Ramos (cell line): Measurements from ENCODE around the gene KAZALD1.

Source experiments
- in situ Hi-C: fragments of 300-500 bp; cut with MboI; formaldehyde crosslinking; loops from one replicate; pipeline ENCODE4 v1.14.3; 2022; ENCODE audit warnings: low sequenced_read_pairs; ENCODE audit not compliant: unreplicated experiment

The KAZALD1 gene

DNA sequence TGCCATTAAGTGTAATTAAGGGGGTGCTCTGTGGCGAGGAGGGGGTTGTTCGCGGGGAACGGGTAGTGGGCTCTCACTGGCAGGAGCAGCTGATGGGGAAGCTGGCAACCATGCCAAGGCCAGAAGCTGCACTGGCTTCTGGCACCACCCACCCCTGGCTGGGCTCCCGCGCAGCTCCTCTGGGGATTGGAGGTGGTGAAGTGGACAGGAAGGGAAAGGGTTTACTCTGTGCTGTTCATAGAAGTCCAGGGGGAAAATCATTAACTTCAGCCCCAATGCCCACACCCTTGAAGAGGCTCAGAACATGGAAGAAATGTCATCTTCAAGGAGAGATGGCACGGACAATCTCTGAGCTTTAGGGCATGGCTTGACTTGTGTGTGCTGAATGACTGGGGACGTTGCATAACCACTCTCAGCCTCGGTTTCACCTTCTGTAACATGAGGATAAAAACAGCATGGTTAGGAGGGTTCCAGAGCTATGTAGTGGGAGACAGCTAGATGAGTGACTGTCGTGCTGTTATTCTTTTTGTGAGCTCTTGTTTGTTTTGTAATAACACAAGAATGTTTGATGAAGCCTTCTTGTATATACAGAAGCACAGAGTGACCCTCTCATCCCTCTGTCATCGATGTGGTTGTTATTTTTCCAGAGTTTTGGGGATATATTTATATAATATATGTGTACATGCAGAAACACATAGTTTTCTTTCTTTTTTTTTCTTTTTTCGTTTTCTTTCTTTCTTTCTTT is 29.9 kb downstream of the KAZALD1 start:
- in situ Hi-C loops: no loop called here

DNA sequence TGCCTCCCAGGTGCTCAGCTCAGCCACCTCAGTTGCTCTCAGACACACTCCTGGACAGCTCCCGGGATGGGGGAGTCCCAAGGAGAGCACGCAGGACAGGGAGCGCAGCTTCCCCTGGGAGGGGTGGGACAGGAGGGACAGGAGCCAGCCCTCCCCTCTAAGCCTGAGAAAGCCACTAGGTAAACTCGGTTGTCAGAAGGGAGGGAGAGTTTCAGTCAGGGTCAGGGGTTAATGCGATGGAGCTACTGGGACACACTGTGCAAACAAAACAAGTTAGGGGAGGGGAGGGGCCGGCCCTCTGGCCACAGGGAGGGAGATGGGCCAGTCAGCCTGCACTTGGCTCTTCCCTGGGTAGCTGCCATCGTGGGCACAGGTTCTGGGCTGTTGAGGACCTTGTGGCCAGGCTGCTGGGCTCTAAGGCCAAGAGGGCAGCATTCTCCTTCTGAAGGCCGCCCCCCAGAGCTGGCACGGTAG is 31.1 kb downstream of the KAZALD1 start:
- in situ Hi-C loops: no loop called here

DNA sequence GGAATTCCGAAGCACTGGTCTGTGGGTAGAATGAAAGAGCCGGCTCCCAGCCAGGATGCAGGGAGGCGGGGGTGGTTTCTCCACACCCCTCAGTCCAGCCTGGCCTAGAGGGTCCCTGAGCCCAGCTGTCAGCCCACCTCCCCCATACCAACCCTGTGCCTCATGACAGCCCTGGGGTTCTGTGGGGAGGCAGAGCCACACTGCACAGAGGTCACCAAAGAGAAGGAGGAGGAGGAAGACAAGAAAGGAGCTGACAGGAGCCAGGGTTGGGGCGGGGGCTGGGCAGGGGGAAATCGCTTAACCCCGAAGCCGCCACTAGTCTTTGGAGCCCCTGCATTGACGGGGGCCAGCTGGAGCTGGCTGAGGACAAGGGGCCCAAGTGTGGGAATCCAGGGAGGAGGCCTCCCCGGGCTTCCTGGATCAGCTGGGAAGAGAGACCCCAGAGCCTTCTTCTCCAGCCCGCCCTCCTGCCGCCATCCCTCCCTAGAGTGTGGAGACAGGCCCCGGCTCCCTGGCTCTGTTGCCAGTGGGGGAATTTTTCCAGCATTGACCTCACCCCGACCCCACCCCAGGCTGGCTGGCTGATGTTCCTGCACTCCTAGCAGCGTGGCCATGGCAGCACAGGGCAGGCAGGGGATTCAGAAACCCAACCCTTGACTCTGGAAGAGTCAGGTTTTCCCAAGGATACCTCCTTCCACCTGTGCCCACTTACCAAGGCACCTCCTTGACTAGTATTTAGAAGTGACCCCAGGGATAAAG is 32.5 kb downstream of the KAZALD1 start:
- in situ Hi-C loops: no loop called here

DNA sequence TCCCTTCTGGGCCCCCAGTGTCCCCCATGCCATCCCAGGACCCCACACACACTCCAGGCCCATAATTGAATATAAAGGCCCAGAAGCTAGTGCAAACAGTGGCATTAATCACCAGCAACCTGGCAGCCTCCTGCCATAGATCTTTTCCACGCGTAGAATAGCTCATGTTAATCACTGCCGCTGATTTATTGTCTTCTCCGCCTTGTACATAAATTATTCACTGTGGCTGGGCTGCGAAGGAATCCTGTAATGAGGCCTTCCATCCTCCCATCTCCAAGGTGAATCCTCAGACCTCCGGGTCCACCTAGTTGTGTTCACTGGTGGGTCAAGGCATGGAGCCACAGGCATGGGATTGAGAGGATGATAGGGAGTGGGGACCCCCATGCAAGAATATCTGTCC is 33.2 kb downstream of the KAZALD1 start:
- in situ Hi-C loops: no loop called here

DNA sequence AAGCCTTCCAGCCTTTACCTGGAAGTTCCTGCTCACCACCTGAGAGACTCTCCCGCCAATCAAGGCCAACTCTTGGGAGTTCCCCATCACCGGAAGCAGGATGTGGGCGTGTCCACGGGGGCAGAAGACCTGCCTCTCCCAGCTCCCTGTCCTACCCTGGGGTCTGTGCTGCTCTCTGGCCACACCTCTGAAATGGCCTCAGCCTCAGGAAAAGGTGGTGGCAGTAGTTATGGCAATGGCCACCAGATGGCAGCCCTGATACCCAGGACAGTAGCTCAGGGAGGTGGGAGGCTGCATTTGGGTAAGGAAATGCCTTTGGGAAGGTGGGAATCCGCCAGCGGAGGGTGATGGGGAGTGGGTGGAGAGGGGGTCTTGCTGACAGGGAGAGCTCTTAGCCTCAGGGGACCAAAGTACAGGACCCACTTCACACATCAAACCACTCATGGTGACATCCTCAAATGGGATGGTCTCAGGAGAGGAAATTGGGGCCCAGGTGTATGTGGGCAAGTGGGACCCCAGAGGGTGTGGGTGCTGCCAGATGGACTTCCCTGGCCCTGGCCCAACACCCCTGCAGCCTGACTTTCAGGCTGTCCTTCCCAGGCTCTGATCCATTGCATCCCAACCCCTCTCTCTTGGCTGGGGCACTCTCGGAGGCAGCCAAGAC is 33.9 kb downstream of the KAZALD1 start:
- in situ Hi-C loops: no loop called here

DNA sequence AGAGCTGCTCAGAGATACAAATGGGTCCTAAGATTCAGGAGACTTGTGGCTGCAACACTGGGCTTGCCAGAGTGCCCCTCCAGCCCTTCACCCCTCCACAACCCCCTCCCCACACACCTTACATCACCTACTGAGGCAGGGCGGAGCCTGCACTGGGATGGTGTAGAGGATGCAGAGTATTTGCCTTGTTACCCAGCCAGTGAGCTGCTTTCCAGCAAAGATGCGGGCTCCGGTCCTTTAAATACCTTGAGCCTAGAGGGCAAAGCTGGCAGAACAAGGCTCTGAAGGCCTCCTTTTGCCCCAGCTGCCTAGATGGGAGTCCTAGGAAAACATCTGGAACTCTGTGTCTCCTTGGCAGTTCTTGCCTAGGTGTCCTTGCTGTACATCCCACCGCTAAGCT is 34.6 kb downstream of the KAZALD1 start:
- in situ Hi-C loops: no loop called here

DNA sequence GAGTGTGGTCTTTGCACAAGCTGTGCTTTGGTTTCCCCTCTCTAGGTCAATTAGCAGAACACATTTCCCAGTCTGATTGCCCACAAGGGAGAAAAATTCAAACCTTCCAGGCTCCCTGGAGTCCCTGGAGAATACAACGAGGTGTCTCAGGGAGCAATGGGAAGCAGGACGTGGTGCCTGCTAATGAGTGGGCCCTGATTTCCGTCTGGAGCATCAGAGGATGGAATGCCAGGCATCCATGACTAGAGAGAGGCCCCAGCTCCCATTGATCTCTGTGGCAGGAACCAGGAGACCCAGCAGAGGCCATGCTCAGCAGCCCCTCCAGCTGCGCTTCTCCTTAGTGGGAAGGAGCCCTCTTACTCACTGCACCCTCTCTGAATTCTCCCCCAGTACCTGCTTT is 36.1 kb downstream of the KAZALD1 start:
- in situ Hi-C loops: no loop called here

DNA sequence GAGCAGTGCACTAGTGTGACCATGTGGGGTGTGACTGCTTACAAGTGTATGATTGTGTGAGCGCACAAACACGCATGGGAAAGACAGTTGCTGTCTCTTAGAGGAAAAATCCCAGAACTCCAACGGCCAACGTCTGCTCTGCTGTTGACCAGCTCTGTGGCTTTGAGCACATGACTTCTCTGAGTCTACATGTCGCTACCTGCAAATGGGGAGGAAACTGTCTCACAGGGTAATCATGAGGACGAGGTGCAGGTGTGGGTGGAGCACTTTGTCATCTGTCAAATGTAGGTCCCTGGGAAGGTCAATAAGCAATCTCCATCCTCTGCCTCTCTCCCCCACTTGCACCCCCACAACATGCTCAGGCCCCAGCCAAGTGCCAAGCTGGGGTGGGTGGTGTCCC is 38.1 kb downstream of the KAZALD1 start:
- in situ Hi-C loops: loop anchor here (5.0 kb wide), 1 partner anchor 42 kb away; no protein-coding TSS in a partner anchor

DNA sequence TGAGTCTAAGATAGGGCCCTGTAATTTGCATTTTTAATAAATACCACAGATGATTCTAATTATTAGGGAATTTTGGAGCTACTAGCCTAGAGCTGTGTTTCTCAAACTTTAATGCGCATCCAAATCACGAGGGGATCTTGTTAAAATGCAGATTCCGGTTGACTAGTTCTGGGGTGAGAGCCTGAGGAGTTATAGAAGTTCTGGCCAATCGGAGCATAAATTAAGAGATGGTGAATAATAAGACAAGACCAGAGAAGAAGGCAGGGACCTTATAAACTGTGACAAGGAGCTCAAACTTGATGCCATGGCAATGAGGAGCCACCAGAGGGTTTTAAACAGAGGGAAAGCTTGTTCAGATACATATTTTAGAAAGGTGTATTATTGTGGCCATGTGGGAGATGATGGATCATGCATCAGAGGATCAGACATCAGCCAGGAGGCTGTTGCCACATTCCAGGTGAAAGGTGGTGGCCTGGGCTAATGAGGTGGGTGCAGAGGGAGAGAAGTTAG is 39.6 kb downstream of the KAZALD1 start:
- in situ Hi-C loops: loop anchor here (5.0 kb wide), 1 partner anchor 41 kb away; no protein-coding TSS in a partner anchor

DNA sequence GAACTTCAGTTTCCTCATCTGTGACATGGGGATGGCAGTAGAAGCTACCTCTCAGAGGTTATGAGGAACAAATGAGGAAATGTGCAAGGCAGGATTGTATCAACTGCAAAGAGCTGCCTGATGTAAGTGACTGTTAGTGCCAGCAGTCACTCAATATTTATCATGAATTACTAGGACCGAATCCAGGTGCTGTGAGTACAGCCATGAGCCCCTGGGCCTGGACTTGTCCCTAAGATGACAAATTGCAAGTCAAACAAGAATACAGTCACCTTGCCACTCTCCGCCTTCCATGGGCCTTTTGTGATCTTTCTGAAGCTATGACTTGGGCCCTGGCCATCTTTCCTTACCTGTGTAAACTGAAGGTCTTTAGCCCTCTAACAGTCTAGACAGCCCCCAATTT is 41.6 kb downstream of the KAZALD1 start:
- in situ Hi-C loops: loop anchor here (5.0 kb wide), 1 partner anchor 39 kb away; no protein-coding TSS in a partner anchor

DNA sequence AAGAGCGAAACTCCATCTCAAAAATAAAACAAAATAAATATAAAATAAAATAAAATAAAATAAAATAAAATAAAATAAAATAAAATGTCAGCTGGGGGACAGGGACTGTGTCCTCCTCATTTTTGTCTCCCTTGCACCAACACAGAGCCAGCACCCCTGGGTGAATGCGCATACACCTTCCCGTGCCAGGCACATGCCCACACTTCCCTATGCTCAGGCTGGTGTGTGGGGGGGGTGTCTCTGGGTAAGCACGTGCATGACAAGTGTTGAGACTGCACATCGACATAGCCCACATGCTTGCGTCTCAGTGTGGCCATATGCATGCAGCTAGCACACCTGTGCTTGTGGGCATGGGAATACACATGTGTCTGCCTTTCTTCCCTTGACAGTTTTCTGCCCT is 44.6 kb downstream of the KAZALD1 start:
- in situ Hi-C loops: no loop called here

DNA sequence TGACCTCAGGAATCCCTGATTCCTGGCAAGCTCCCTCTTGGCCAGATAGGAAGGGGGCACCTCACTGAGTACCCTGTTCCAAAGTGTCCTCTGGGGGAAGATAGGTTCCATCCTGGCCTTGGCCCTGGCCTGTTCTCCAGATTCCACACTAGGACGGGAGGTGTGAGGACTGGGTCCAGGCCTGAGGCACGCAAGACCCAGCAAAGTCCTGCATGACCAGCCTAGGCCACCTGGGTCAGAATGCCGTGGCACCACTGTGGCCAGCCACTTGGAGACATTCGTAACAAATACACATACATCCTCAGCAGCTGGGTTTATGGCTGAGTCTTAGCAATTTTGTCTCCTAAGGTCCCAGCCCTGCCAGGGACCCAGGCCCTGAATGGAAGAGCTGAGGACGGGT is 46.0 kb downstream of the KAZALD1 start:
- in situ Hi-C loops: no loop called here

DNA sequence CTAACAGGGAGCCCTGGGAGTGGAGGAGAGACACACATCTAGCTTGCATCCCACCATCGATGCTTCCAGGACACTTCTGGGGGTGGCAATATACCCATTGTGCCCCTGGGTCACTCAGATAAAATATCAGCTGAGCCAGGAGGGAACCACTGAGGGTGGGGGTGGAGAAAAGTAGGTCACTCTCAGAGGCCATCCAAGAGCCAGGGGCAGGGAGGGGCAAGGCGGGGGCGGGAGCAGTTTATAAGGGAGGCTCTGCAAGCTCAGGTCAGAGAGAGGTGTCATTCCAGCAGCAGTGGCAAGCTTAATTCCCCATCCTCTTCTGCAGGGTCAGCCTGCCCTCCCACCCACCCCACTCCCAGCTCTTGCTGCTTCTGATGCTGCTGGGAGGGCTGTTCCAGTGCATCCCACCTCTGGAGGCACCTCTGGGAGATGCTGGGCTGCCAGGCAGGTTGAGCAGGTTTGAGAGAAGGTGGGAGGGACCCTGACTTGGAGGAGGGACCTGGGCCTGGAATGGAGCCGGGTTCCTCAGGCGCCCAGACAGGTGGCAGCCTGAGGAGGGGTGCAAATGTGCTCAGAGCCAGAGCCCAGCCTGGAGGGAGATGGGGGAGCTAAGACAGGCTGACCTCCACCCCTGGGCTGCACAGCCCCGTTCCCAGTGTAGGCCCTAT is 49.2 kb downstream of the KAZALD1 start:
- in situ Hi-C loops: no loop called here

DNA sequence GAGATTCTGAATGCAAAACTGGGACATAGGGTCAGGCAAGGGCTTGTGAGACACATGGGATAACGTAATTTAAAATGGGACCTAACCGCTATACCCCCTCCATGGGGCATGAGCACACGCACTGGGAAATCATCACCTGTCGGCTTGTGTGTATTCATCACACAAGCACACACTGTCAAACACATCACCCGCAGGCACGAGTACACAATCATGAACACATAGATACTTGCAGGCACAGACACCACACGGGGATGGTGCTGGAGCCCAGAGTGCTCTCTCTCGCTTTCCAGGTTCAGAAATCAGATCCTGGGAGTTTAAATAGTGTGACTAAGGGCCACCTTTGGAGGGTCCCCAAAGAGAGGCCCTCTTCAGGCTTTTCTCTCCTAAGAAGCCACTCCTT is 49.8 kb downstream of the KAZALD1 start:
- in situ Hi-C loops: no loop called here

DNA sequence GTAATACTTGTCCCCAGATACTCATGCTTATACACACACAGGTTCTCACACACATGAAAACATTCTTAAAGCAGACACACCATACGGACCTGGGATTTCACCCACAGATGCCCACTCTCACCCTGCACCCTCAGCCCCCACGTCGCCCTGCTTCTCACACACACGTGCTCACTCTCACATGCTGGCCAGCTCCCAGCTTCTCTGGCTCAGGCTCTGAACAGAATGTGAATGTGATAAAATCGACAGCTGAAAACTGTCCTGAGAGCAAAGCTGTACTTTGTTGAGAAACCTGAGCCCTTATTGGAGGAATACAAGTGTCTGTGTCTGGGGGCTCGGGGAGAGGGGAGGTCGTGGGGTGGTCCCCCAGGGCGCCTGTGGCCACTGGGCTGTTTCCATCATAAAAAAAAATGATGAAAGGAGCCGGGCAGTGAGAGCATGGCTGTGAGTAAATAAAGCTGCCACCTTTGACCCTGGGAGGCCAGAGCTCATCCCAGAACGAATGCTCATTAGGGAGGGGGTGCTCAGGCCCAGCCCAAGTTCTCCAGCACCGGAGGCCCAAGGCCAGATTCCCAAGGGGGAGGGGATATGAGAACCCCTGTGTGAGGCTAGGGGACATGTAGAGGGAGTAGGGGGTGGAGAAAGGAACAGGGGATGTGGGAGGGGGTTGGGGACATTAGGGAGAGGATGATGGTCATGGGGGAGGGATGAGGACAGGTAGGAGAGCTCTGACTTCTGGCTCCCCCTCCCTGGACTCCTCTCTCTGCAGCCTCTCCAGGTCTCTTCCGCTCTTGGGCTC is 51.2 kb downstream of the KAZALD1 start:
- in situ Hi-C loops: no loop called here

DNA sequence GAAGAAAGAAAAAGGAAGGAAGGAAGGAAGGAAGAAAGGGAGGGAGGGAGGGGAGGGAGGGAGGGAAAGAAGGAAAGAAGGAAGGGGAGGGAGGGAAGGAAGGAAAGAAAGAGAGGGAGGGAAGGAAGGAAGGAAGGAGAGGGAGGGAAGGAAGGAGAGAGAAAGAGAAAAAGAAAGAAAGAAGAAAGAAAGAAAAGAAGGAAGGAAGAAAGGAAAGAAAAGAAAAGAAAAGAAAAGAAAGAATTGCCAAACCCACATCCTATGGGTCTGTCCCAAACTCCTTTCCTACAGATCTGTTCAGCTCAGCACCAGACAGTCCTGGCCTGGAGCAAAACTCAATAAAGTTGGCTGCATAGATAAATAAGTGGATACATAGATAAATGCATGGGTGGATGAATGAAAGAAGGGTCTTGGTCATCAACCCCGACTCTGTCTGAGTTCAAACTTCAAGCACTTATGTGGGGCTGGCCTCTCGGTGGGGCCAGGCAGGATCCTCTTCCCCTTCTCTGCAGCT is 52.2 kb downstream of the KAZALD1 start:
- in situ Hi-C loops: no loop called here

DNA sequence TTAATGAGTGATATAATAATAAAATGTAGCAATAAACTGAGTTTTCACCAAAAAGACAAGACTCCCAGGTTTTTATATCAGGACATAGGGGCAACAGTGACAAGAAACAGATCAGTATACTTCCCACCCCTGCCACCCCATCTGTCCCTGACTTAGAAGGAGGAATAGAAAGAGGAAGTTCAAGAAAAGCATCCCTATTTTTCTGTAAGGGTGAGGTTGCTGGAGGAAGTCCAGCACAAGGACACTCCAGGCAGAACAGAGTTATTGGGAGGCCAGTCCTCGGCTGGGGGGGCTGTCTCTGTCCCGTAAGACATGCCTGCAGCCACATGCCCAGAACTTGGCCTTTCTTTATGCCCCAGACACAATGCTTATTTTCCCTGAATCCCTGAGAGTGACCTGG is 52.9 kb downstream of the KAZALD1 start:
- in situ Hi-C loops: no loop called here
